CD14-positive monocyte (primary cell): ENCODE data around the gene CHST11. TPM values are rescaled to one million over a fixed set of nuclear protein-coding genes. Genes with fewer than 3 reads are reported as not detected.

Source experiments
- DNase-seq, 3 donors: peaks; one replicate each; pipeline ENCODE4 v3.0.0-alpha.2; 2011 to 2022
- H2AFZ ChIP-seq: 2 replicates; pipeline ENCODE4 v1.6.0; 2012; ENCODE audit warnings: mild to moderate bottlenecking, low read depth, low read length, inconsistent platforms; ENCODE audit not compliant: insufficient read depth, poor library complexity, severe bottlenecking
- H3K27ac ChIP-seq, 2 donors: 1 replicate in 1 of 2; 2 replicates in 1 of 2; pipeline ENCODE4 v1.5.1; 2012 to 2013; ENCODE audit warnings: low read length in 2 of 2, control low read depth in 1 of 2, inconsistent platforms in 1 of 2, low read depth in 1 of 2, mild to moderate bottlenecking in 1 of 2
- H3K27me3 ChIP-seq, 2 donors: one replicate each; pipeline versions ENCODE4 v1.6.0 to v1.6.1; 2011 to 2013; ENCODE audit warnings: low read length in 2 of 2; ENCODE audit not compliant: control insufficient read depth in 2 of 2, insufficient read depth in 2 of 2
- H3K36me3 ChIP-seq, 2 donors: replicated peaks in 1 of 2; 1 replicate in 1 of 2; 2 replicates in 1 of 2; pipeline versions ENCODE4 v1.5.1 to v1.6.1; 2012 to 2013; ENCODE audit warnings: low read length in 2 of 2, control low read depth in 1 of 2, inconsistent platforms in 1 of 2, mild to moderate bottlenecking in 1 of 2; ENCODE audit not compliant: insufficient read depth in 2 of 2, control insufficient read depth in 1 of 2
- H3K4me1 ChIP-seq, 2 donors: 1 replicate in 1 of 2; 2 replicates in 1 of 2; pipeline versions ENCODE4 v1.5.1 to v1.6.1; 2012 to 2013; ENCODE audit warnings: low read length in 2 of 2, control low read depth in 1 of 2, inconsistent platforms in 1 of 2, mild to moderate bottlenecking in 1 of 2, moderate library complexity in 1 of 2; ENCODE audit not compliant: insufficient read depth in 2 of 2, control insufficient read depth in 1 of 2
- H3K4me2 ChIP-seq: replicated peaks from 2 replicates; pipeline ENCODE3; 2012; ENCODE audit warnings: low read length, moderate library complexity, mild to moderate bottlenecking; ENCODE audit not compliant: poor library complexity, severe bottlenecking; ENCODE audit errors: extremely low read depth
- H3K4me3 ChIP-seq, 3 experiments: fragments of 200-600 bp in 1 of 3; sonication (generic) in 1 of 3; replicated peaks in 1 of 3; 1 replicate in 2 of 3; 2 replicates in 1 of 3; pipeline ENCODE4 v1.5.1; 2011 to 2013; ENCODE audit warnings: low read length in 3 of 3, mild to moderate bottlenecking in 3 of 3, control low read depth in 2 of 3, low read depth in 2 of 3, inconsistent platforms in 1 of 3, moderate library complexity in 1 of 3
- H3K79me2 ChIP-seq: 2 replicates; pipeline ENCODE4 v1.6.0; 2012; ENCODE audit warnings: mild to moderate bottlenecking, control low read depth, inconsistent platforms, low read length, moderate library complexity; ENCODE audit not compliant: insufficient read depth
- H3K9ac ChIP-seq: 2 replicates; pipeline ENCODE4 v1.6.0; 2017; ENCODE audit warnings: low read length, mild to moderate bottlenecking; ENCODE audit not compliant: insufficient read depth, poor library complexity, severe bottlenecking
- H3K9me3 ChIP-seq, 2 donors: replicated peaks in 1 of 2; 1 replicate in 1 of 2; 2 replicates in 1 of 2; pipeline versions ENCODE4 v1.5.1 to v1.6.1; 2012 to 2013; ENCODE audit warnings: low read length in 2 of 2, control low read depth in 1 of 2; ENCODE audit not compliant: control insufficient read depth in 1 of 2, insufficient read depth in 1 of 2
- H4K20me1 ChIP-seq: 2 replicates; pipeline ENCODE4 v1.6.0; 2012; ENCODE audit warnings: mild to moderate bottlenecking, low read length, control low read depth, moderate library complexity; ENCODE audit not compliant: insufficient read depth
- H3K27ac Mint-ChIP-seq, 7 donors: one replicate each; pipeline ENCODE4 v1.8.0; 2020; ENCODE audit warnings: mild to moderate bottlenecking in 7 of 7, mixed read lengths in 7 of 7, moderate library complexity in 6 of 7, inconsistent platforms in 2 of 7
- H3K27me3 Mint-ChIP-seq, 3 donors: one replicate each; pipeline ENCODE4 v1.8.0; 2021 to 2022; ENCODE audit warnings: low read depth in 3 of 3, mild to moderate bottlenecking in 3 of 3, mixed read lengths in 3 of 3, moderate library complexity in 3 of 3, inconsistent platforms in 1 of 3
- H3K36me3 Mint-ChIP-seq, 2 donors: one replicate each; pipeline ENCODE4 v1.8.0; 2020; ENCODE audit warnings: mixed read lengths in 2 of 2, inconsistent platforms in 1 of 2, mild to moderate bottlenecking in 1 of 2
- H3K4me1 Mint-ChIP-seq: one replicate; pipeline ENCODE4 v1.8.0; 2020; ENCODE audit warnings: mild to moderate bottlenecking, mixed read lengths
- H3K4me3 Mint-ChIP-seq, 2 donors: one replicate each; pipeline ENCODE4 v1.8.0; 2020; ENCODE audit warnings: mild to moderate bottlenecking in 2 of 2, mixed read lengths in 2 of 2, moderate library complexity in 1 of 2
- H3K9me3 Mint-ChIP-seq, 7 donors: one replicate each; pipeline ENCODE4 v1.8.0; 2020 to 2022; ENCODE audit warnings: mixed read lengths in 7 of 7, mild to moderate bottlenecking in 6 of 7, moderate library complexity in 6 of 7, inconsistent platforms in 2 of 7
- WGBS: methylation state at CpG from one replicate; pipeline ENCODE4 v1.1.5; 2013; ENCODE audit warnings: missing lambda C conversion rate; ENCODE audit not compliant: insufficient coverage; 5-methylcytosine and 5-hydroxymethylcytosine counted together
- intact Hi-C, 2 donors: fragments of 100-400 bp; cut with micrococcal nuclease; formaldehyde crosslinking; loops; one replicate each; pipeline versions ENCODE4 v1.15.0 to v1.15.1; 2023
- polyA plus RNA-seq, 3 donors: library from polyadenylated mRNA; depleted of rRNA in 1 of 3; unstranded in 2 of 3; stranded (reverse) in 1 of 3; fragments of 300-500 nt in 2 of 3; fragments of >200 nt in 1 of 3; fragmentation: Illumina TruSeq in 2 of 3; gene quantifications; 1 replicate in 2 of 3; 2 replicates in 1 of 3; pipeline ENCODE4 v1.2.3, GENCODE V29; 2012 to 2021
- TF ChIP-seq, protein P1 (sequence below): fragments of 200-600 bp; IDR thresholded peaks from one replicate; pipeline ENCODE4 v1.8.0; 2022; ENCODE audit warnings: antibody characterized with exemption, mild to moderate bottlenecking

Gene CHST11
- polyA plus RNA-seq, 3 donors: 44.4 to 66.6 (median 48.4) TPM

DNA sequence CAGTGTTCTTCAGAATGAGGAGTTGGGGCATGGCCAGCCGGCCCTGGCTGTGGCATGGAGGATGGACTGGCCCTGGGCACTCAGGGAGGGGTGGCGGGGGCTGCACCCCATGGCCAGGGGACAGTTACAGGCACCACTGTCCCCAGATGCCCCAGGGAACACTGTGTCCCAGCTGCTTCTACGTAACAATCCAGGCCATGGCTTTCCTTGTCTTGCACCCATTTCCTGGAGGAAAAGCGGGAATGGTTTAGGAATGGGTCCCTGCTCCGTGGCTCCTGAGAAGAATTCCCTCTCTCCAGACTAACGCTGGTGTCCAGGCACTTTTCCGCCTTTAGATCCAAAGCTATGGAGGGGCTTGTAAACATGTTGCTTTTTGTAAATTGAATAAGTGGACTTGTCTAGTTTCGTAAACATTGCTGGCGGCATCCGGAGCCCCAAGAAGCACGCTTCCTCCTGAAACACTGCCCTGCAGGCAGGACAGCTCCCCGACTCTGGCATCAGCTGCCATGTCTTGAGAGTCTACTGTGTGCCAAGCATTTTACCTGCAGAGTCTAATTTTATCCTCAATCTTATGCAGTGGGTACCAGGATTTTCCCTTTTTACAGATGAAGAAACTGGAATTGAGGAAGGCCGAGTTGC lies 263.1 kb downstream of the CHST11 start:
- peak overlapping the region; percentile 91 to 98 (median 96) for H3K27ac Mint-ChIP-seq
- H3K9me3 Mint-ChIP-seq: peaks cover 0 to 2% (median 0%) of the 10 kb centered on the region in 7 donors
- DNase-seq: peak in 2 of 3 donors; percentile 45 to 51
- peaks cover 33% of the 10 kb centered on the region for H3K4me1 Mint-ChIP-seq
- Histone ChIP-seq H3K4me3 (peak overlapping the region; percentile 42 to 83 (median 57)), H3K27ac (peak overlapping the region; percentile 90 to 99), H3K9me3 (no peaks in the 10 kb centered on the region), H2AFZ (peak overlapping the region; percentile 90), H3K4me2 (peak overlapping the region; percentile 93), H3K27me3 (no peaks in the 10 kb centered on the region), H3K9ac (peak overlapping the region; percentile 88), H3K4me1 (peaks cover 16 to 28% of the 10 kb centered on the region in 2 donors), H4K20me1 (peaks cover 23% of the 10 kb centered on the region), H3K36me3 (no peaks in the 10 kb centered on the region), H3K79me2 (peaks cover 95% of the 10 kb centered on the region)
- intact Hi-C loops: loop anchor here in 1 of 2 donors (5.0 kb wide), 1 partner anchor 37 kb away; no protein-coding TSS in a partner anchor
- WGBS: 14% methylated on average over 7 of the region's 13 CpGs
- H3K27me3 Mint-ChIP-seq: peaks cover 0 to 2% (median 0%) of the 10 kb centered on the region in 3 donors
- peaks cover 15 to 21% of the 10 kb centered on the region in 2 donors for H3K36me3 Mint-ChIP-seq
- TF ChIP-seq, protein P1, sequence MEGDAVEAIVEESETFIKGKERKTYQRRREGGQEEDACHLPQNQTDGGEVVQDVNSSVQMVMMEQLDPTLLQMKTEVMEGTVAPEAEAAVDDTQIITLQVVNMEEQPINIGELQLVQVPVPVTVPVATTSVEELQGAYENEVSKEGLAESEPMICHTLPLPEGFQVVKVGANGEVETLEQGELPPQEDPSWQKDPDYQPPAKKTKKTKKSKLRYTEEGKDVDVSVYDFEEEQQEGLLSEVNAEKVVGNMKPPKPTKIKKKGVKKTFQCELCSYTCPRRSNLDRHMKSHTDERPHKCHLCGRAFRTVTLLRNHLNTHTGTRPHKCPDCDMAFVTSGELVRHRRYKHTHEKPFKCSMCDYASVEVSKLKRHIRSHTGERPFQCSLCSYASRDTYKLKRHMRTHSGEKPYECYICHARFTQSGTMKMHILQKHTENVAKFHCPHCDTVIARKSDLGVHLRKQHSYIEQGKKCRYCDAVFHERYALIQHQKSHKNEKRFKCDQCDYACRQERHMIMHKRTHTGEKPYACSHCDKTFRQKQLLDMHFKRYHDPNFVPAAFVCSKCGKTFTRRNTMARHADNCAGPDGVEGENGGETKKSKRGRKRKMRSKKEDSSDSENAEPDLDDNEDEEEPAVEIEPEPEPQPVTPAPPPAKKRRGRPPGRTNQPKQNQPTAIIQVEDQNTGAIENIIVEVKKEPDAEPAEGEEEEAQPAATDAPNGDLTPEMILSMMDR: no peak
- H3K4me3 Mint-ChIP-seq: peak overlapping the region; percentile 80 to 95

DNA sequence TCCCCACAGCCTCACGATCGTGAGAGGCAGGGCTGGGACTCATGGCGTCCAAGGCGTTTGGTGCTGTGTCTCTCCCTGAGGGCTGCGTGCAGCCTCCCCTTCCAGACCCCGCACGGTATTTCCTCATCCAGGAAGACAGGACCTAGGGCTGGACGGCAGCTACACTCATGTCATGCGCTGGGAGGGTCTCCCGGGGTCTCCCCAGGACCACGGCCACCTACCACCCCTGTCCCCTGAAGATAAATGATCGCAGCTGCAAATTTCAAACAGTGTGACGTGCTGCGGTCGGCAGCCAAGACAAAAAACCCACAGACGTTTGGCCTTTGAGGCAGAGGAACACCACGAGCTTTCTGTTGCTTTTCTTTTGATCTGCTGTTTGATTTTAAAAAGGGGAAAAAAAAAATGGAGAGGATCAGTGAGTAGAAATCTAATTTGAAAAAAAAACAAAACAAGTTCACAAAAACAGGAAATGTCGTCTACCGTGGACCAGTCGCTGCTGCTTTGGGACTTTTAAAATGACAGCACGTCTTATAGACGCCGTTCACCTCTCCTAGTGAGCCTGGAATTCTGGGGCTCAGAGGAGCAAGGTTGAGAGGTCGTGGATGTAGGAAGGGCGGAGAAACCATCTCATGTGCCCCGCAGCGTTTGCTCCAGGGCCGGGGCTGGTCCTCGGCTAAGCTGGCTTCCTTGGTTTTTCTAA lies 263.7 kb downstream of the CHST11 start:
- H3K36me3 Mint-ChIP-seq: peaks cover 20 to 25% of the 10 kb centered on the region in 2 donors
- Histone ChIP-seq H3K9ac (peak overlapping the region; percentile 88), H3K79me2 (peaks cover 95% of the 10 kb centered on the region), H3K4me2 (peak overlapping the region; percentile 93), H3K27me3 (no peaks in the 10 kb centered on the region), H2AFZ (peak overlapping the region; percentile 90), H3K4me1 (peaks cover 16 to 28% of the 10 kb centered on the region in 2 donors), H3K9me3 (no peaks in the 10 kb centered on the region), H3K27ac (peak overlapping the region; percentile 90 to 99), H4K20me1 (peaks cover 19% of the 10 kb centered on the region), H3K36me3 (peaks cover 0 to 3% of the 10 kb centered on the region in 2 donors), H3K4me3 (peak overlapping the region; percentile 42 to 83 (median 57))
- H3K27ac Mint-ChIP-seq: peak overlapping the region; percentile 91 to 98 (median 96)
- peaks cover 0 to 2% (median 0%) of the 10 kb centered on the region in 7 donors for H3K9me3 Mint-ChIP-seq
- peak overlapping the region; percentile 80 to 95 for H3K4me3 Mint-ChIP-seq
- peaks cover 33% of the 10 kb centered on the region for H3K4me1 Mint-ChIP-seq
- peak; percentile 34 to 53 (median 47) for DNase-seq
- intact Hi-C loops: loop anchor here in 1 of 2 donors (5.0 kb wide), 1 partner anchor 37 kb away; no protein-coding TSS in a partner anchor
- WGBS: under 1% methylated on average over 23 of the region's 29 CpGs
- TF ChIP-seq, protein P1: no peak
- H3K27me3 Mint-ChIP-seq: no peaks in the 10 kb centered on the region
